Tibial nerve (tissue), 4 donors: Measurements from ENCODE around the gene NPM1. TPM values are rescaled to one million over a fixed set of nuclear protein-coding genes. Genes with fewer than 3 reads are reported as not detected.

Experiments
- DNase-seq, 2 donors: peaks; one replicate each; pipeline ENCODE4 v3.0.0-alpha.2; 2019; ENCODE audit warnings: low spot score in 2 of 2
- H3K27ac ChIP-seq, 4 donors: fragments of 200-600 bp; sonication (generic) in 3 of 4; one replicate each; pipeline ENCODE4 v1.5.1; 2017 to 2019; ENCODE audit warnings: mild to moderate bottlenecking in 1 of 4
- H3K27me3 ChIP-seq, 2 donors: fragments of 200-600 bp; sonication (generic) in 1 of 2; one replicate each; pipeline versions ENCODE4 v1.5.1 to v1.6.0; 2017 to 2019
- H3K36me3 ChIP-seq, 3 donors: fragments of 200-600 bp; sonication (generic); one replicate each; pipeline ENCODE4 v1.5.1; 2018 to 2019
- H3K4me1 ChIP-seq, 4 donors: fragments of 200-600 bp; sonication (generic) in 3 of 4; one replicate each; pipeline ENCODE4 v1.5.1; 2017 to 2019
- H3K4me3 ChIP-seq, 4 donors: fragments of 200-600 bp; sonication (generic) in 3 of 4; one replicate each; pipeline ENCODE4 v1.5.1; 2017 to 2019; ENCODE audit warnings: mild to moderate bottlenecking in 1 of 4, moderate library complexity in 1 of 4
- H3K9me3 ChIP-seq, 4 donors: fragments of 200-600 bp; sonication (generic) in 3 of 4; one replicate each; pipeline ENCODE4 v1.5.1; 2017 to 2019
- CTCF ChIP-seq, 5 experiments: fragments of 200-600 bp in 3 of 5; fragments of 450-650 bp in 2 of 5; sonication (generic) in 3 of 5; IDR thresholded peaks; one replicate each; pipeline ENCODE4 v1.5.1; 2016 to 2019; ENCODE audit warnings: antibody characterized with exemption in 5 of 5, mild to moderate bottlenecking in 3 of 5, moderate library complexity in 2 of 5
- EP300 ChIP-seq, 2 donors: sonication (generic); formaldehyde crosslinking; IDR thresholded peaks; one replicate each; pipeline ENCODE4 v1.6.1; 2017; ENCODE audit warnings: antibody characterized with exemption in 2 of 2, mild to moderate bottlenecking in 1 of 2
- POLR2A ChIP-seq, 2 donors: fragments of 450-650 bp; IDR thresholded peaks; one replicate each; pipeline ENCODE4 v1.6.1; 2017; ENCODE audit warnings: antibody characterized with exemption in 2 of 2, mild to moderate bottlenecking in 2 of 2, moderate library complexity in 2 of 2
- WGBS, 2 donors: methylation state at CpG; one replicate each; pipeline ENCODE4 v1.1.5; 2018; 5-methylcytosine and 5-hydroxymethylcytosine counted together
- total RNA-seq, 4 donors: library from RNA; depleted of rRNA; stranded (reverse); fragments of >200 nt; gene quantifications; one replicate each; pipeline ENCODE4 v1.1.0, GENCODE V29; 2016

Gene NPM1
- total RNA-seq, 4 donors from 2014 or later, result 422 to 496 (median 444) TPM

- Histone ChIP-seq H3K36me3 (no peaks in the 10 kb centered on the region), H3K27ac (no peak overlapping the region), H3K4me1 (peaks cover 0 to 30% (median 16%) of the 10 kb centered on the region in 4 donors), H3K27me3 (peaks cover 0 to 5% of the 10 kb centered on the region in 2 donors), H3K4me3 (no peak overlapping the region), H3K9me3 (no peaks in the 10 kb centered on the region)
- no peak for DNase-seq
- WGBS, 2 donors, result 94 to 95% methylated on average over 2 of the region's 2 CpGs
- no peak for TF ChIP-seq CTCF (IDR thresholded peaks at IDR 0.05)
- no peak for TF ChIP-seq EP300 (IDR thresholded peaks at IDR 0.05)
- TF ChIP-seq POLR2A (IDR thresholded peaks at IDR 0.05), result no peak
Measured at GRCh38 chr5:171422495-171422894, 34.8 kb downstream of the NPM1 start.

GRCh38 chr5:171422902-171423663, 35.4 kb downstream of the NPM1 start:
- peaks cover 0 to 5% of the 10 kb centered on the region in 2 donors for H3K27me3 ChIP-seq
- 84 to 87% methylated on average over 26 of the region's 26 CpGs for WGBS, 2 donors
- H3K4me1 ChIP-seq, result peaks cover 0 to 30% (median 16%) of the 10 kb centered on the region in 4 donors
- H3K36me3 ChIP-seq, result no peaks in the 10 kb centered on the region
- DNase-seq, result no peak
- TF ChIP-seq POLR2A (IDR thresholded peaks at IDR 0.05) (no peak), CTCF (IDR thresholded peaks at IDR 0.05) (no peak), EP300 (IDR thresholded peaks at IDR 0.05) (no peak)
- no peaks in the 10 kb centered on the region for H3K9me3 ChIP-seq
- no peak overlapping the region for H3K4me3 ChIP-seq
- H3K27ac ChIP-seq, result no peak overlapping the region

- H3K4me3 ChIP-seq, result no peak overlapping the region
- TF ChIP-seq CTCF (IDR thresholded peaks at IDR 0.05) (no peak), POLR2A (IDR thresholded peaks at IDR 0.05) (no peak), EP300 (IDR thresholded peaks at IDR 0.05) (no peak)
- H3K27ac ChIP-seq, result no peak overlapping the region
- H3K27me3 ChIP-seq, result peaks cover 0 to 5% of the 10 kb centered on the region in 2 donors
- H3K36me3 ChIP-seq, result no peaks in the 10 kb centered on the region
- no peak for DNase-seq
- no peaks in the 10 kb centered on the region for H3K9me3 ChIP-seq
- WGBS, 2 donors, result 62 to 82% methylated on average over 3 to 5 of the region's 5 CpGs
- peaks cover 0 to 16% (median 11%) of the 10 kb centered on the region in 4 donors for H3K4me1 ChIP-seq
Measured at GRCh38 chr5:171424726-171425125, 37.1 kb downstream of the NPM1 start.

GRCh38 chr5:171425596-171426244, 38.1 kb downstream of the NPM1 start:
- DNase-seq, result no peak
- no peak overlapping the region for H3K4me3 ChIP-seq
- WGBS, 2 donors, result 83 to 89% methylated on average over 14 of the region's 14 CpGs
- no peak overlapping the region for H3K27ac ChIP-seq
- H3K27me3 ChIP-seq, result no peaks in the 10 kb centered on the region
- H3K36me3 ChIP-seq, result no peaks in the 10 kb centered on the region
- peaks cover 0 to 8% (median 3%) of the 10 kb centered on the region in 4 donors for H3K4me1 ChIP-seq
- no peaks in the 10 kb centered on the region for H3K9me3 ChIP-seq
- no peak for TF ChIP-seq POLR2A (IDR thresholded peaks at IDR 0.05)
- no peak for TF ChIP-seq EP300 (IDR thresholded peaks at IDR 0.05)
- TF ChIP-seq CTCF (IDR thresholded peaks at IDR 0.05), result no peak

- Histone ChIP-seq H3K27ac (no peak overlapping the region), H3K4me1 (peaks cover 0 to 3% (median 1%) of the 10 kb centered on the region in 4 donors), H3K36me3 (no peaks in the 10 kb centered on the region), H3K9me3 (no peaks in the 10 kb centered on the region), H3K27me3 (no peaks in the 10 kb centered on the region), H3K4me3 (no peak overlapping the region)
- no peak for DNase-seq
- no peak for TF ChIP-seq EP300 (IDR thresholded peaks at IDR 0.05)
- TF ChIP-seq POLR2A (IDR thresholded peaks at IDR 0.05), result no peak
- 67 to 73% methylated on average over 4 of the region's 4 CpGs for WGBS, 2 donors
Measured at GRCh38 chr5:171426266-171426665, 38.6 kb downstream of the NPM1 start.
